GM21619 (cell line): ENCODE data around the gene RASGEF1C.

ENCODE experiments used
- ATAC-seq: cut with Tn5 transposase; IDR thresholded peaks from one replicate; pipeline ENCODE4 v1.9.1; 2021; ENCODE audit not compliant: unreplicated experiment

RASGEF1C gene

DNA sequence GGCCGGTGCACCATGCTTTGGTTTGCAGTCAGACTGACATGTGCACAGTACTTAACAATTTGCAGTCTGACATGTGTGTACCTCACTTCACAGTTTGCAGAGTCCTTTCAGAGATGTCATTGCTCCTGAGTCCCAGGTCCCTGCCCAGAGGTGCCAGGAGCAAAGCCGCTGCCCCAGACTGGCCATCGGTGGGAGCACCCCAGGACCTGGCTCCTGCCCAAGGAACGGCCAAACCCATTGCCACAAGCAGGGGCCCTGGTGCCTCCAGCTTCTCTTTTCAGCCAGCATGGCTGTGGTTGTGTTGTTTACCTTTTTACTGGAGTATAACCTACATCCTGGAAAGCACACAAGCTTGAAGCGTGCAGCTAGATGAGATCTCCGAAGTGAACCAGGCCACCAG is 28.6 kb downstream of the RASGEF1C start:
- ATAC-seq, result no peak

- no peak for ATAC-seq
These were observed 29.3 kb downstream of the RASGEF1C start for GRCh38 chr5:180179442-180180420.

GRCh38 chr5:180178531-180179441 is 30.2 kb downstream of the RASGEF1C start:
- no peak for ATAC-seq

GRCh38 chr5:180176191-180176590 is 32.8 kb downstream of the RASGEF1C start:
- no peak for ATAC-seq

- no peak for ATAC-seq
These were observed 34.0 kb downstream of the RASGEF1C start for GRCh38 chr5:180175015-180175431.

DNA sequence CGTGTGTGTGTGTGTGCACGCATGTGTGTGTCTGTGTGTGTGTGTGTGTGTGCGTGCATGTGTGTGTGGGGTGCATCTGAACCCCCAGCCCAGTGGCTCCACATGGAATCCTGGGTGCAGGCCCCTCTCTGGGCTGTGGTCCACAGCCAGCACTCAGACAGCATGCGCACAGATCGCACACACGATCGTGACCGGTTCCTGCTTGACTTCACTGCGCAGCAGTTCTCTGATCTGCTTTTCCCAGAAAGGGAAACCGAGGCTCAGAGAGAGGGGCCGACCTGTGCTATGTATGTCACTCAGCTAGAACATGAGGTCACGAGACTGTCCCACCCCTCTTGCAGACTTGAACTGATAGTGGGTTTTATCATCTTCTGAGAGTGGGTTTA is 34.4 kb downstream of the RASGEF1C start:
- ATAC-seq, result no peak

GRCh38 chr5:180173875-180174586 is 35.0 kb downstream of the RASGEF1C start:
- ATAC-seq, result no peak

GRCh38 chr5:180173198-180173544 is 35.8 kb downstream of the RASGEF1C start:
- no peak for ATAC-seq

GRCh38 chr5:180172447-180173197 is 36.4 kb downstream of the RASGEF1C start:
- no peak for ATAC-seq

GRCh38 chr5:180171568-180172094 is 37.4 kb downstream of the RASGEF1C start:
- no peak for ATAC-seq

DNA sequence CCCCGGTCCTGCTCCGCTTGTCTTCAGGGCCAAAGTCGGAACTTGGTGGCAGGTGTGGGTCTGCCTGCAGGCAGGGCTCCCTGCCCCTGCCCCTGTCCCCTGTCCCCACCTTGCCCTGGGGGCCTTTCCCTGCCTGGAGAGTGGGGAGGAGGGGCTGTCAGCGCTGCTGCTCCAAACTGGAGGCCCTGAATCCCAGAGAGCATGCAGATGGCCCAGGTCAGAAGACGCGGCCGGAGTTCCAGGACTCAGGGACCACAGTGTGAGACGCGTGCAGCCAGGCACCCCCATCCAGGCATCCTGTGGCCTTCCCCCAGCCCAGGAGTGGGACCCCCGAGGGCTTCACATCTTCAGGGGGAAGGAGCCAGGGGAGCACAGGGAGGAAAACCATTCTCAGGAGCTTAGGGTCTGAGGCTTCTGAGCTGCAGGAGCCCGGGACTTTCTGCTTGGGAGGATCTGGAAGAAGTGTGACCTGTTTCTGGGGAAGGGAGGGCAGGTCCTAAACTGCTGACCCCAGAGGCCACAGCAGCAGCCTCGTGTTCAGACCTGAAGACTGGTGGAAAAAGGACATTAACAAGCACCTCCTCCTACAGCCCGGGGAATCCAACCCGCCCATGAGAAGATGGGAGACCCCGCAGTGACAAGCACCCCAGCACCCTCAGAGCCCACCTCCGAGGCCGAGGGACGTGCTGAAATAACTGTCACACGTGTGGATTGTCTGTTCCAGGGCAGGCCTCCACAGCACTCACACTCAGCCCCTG is 38.0 kb downstream of the RASGEF1C start:
- ATAC-seq, result no peak

GRCh38 chr5:180170106-180170809 is 38.8 kb downstream of the RASGEF1C start:
- no peak for ATAC-seq

- ATAC-seq, result no peak
These were observed 39.5 kb downstream of the RASGEF1C start for GRCh38 chr5:180169248-180170105.

DNA sequence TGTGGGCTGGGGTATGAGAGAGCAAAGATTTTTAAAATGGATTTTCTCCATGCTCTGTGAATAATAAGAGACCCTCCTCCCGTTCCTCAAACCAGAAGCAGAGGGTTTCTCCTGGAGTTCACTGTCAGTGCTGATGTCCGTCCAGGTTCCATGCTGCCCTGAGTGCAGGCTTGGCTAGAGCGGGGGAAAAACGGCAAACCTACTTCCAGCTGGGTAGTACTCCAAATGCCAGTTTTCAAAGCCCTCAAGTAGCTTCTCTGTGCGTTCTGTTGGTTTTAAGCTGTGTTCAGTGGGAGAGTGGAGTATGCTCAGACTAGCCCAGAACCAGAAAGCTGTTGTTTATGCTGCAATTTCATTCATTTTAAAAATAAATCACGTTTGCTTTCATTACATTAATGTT is 40.3 kb downstream of the RASGEF1C start:
- no peak for ATAC-seq

DNA sequence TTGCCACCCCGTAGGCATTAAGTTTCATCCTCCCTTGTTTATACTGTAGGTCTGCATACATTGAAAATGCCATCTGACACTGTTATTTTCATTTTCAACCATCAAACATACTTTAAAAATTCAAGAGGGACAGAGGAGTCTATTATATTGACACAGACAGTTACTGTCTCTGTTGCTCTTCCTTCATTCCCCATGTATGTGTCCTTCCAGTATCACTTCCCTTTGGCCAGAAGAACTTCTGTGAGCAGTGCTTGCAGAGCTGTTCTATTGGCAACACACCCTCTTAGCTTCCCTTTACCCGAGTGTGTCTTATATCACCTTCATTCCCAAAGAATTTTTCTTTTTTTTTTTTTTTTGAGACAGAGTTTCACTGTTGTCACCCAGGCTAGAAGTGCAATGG is 42.8 kb downstream of the RASGEF1C start:
- ATAC-seq, result no peak

- no peak for ATAC-seq
These were observed 46.7 kb downstream of the RASGEF1C start for GRCh38 chr5:180162304-180162661.

DNA sequence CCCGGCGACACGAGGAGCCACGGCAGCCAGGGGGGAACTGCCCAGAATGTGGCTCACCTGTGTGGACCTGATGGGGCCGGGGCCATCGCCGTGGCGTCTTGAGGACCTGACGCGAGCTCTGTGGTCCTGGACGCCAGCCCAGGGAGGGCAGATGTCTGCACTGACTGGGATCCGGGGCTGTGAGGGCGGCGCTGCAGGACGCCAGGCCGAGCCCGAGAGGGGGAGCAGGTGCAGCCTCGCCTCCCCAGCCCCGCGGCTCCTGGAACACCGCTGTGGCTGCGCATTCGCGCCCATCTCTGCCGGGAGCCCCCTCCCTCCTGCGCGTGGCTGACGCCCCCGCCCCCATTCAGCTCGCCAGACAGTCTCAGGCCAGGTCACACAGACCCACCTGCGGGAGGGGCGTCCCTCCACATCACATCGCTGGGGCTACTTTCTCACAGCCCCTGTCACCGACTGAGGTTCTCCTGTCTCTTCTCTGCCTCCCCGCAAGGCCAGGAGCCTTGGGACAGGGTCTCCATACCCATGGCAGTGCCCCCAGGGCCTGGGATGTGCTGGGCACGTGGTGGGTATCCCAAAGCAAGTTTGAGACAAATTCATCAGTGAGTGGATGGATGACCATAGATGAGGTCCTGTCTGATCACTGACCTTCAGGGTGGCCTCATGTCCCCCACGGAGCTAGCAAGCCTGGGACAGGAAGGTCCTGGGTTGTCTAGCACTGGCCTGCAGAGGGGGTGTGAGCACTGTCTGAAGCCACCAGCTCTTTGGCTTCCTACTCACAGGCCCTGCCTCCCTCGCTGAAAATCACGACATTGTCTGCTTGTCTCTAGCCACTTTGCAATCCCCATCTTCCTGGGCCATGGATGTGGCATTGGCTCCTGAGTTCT is 47.3 kb downstream of the RASGEF1C start:
- no peak for ATAC-seq
